Epithelial cell of esophagus (primary cell): ENCODE data around the gene NR0B1.
A peak's percentile ranks its signal among the peaks of the same experiment; 100 is the strongest.

ENCODE experiments used
- DNase-seq: peaks from one replicate; pipeline ENCODE4 v3.0.0; 2010; ENCODE audit warnings: low read depth
- H3K4me3 ChIP-seq: 2 replicates; pipeline ENCODE4 v1.5.1; 2011; ENCODE audit warnings: mild to moderate bottlenecking, low read length, control low read depth
- TF ChIP-seq, protein P1 (sequence below): IDR thresholded peaks from 2 replicates; pipeline ENCODE4 v1.5.1; 2011; ENCODE audit warnings: low read depth, mild to moderate bottlenecking, low read length, control low read depth, inconsistent platforms; ENCODE audit not compliant: insufficient read depth; ENCODE audit errors: missing control alignments

NR0B1 gene

GRCh38 chrX:30278365-30278764, 30.8 kb downstream of the NR0B1 start:
- no peak overlapping the region for H3K4me3 ChIP-seq
- TF ChIP-seq, protein P1, sequence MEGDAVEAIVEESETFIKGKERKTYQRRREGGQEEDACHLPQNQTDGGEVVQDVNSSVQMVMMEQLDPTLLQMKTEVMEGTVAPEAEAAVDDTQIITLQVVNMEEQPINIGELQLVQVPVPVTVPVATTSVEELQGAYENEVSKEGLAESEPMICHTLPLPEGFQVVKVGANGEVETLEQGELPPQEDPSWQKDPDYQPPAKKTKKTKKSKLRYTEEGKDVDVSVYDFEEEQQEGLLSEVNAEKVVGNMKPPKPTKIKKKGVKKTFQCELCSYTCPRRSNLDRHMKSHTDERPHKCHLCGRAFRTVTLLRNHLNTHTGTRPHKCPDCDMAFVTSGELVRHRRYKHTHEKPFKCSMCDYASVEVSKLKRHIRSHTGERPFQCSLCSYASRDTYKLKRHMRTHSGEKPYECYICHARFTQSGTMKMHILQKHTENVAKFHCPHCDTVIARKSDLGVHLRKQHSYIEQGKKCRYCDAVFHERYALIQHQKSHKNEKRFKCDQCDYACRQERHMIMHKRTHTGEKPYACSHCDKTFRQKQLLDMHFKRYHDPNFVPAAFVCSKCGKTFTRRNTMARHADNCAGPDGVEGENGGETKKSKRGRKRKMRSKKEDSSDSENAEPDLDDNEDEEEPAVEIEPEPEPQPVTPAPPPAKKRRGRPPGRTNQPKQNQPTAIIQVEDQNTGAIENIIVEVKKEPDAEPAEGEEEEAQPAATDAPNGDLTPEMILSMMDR: no peak
- DNase-seq: peak; percentile 25

- peak; percentile 26 for DNase-seq
- H3K4me3 ChIP-seq: no peak overlapping the region
- TF ChIP-seq, protein P1: peak; percentile 34
These were observed 33.7 kb downstream of the NR0B1 start for GRCh38 chrX:30275498-30275897.

DNA sequence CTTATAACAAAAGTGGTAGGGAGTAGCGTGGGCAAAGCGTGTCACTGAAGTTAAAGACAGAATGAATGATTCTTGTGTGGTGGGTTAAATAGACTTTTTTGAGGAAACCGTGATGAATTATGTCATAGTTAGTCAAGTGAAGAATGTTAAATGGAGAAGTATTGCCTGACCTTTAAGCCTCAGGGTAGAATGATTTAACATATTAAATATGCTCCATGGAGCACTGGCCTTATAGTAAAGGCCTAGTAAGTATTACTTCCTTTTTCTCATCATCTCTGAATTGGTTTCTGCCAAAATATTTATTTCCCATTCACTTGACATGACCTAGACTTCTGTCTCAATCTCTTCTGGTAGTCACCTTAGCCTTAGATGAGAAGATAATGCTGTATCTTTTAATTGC, 38.6 kb downstream of the NR0B1 start:
- no peak for DNase-seq
- no peak overlapping the region for H3K4me3 ChIP-seq
- TF ChIP-seq, protein P1: no peak

DNA sequence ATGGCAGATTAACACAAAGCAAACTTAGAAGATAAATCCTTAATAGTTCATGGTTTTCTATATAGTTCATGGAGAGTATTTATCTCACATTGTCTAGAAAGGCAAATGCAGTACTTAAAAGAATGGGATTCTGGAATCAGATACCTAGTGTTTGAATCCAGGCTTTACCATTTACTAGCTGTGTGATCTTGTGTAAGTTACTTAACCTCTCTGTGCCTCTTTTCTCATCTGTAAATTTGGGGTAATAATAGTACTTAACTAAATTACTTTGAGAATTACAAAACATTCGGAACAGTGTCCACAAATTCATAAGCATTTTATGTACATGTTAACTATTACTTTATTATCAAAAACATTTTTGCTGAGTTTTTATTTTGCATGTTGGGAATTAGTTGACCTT, 46.4 kb downstream of the NR0B1 start:
- TF ChIP-seq, protein P1: no peak
- H3K4me3 ChIP-seq: no peak overlapping the region
- DNase-seq: no peak

DNA sequence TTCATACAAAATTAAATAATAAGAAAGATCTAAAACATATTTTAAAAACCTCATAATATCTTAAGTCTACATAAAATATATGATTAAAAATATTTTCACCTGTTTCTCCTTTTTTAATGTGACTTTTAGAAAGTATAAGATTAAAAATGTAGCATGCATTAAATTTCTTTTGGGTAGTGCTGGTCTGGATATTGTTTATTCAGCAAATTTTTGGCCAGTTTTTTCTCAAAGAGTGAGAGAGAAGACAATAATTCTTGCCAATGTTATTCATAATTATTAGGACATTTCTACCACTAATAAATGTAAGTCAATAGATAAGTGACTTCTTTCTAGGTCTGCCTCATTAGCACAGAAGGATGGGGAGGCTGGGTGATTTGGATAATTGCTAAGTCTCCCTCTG, 48.2 kb downstream of the NR0B1 start:
- TF ChIP-seq, protein P1: no peak
- no peak for DNase-seq
- H3K4me3 ChIP-seq: no peak overlapping the region

GRCh38 chrX:30259927-30260326, 49.3 kb downstream of the NR0B1 start:
- TF ChIP-seq, protein P1: no peak
- DNase-seq: no peak
- no peak overlapping the region for H3K4me3 ChIP-seq
